GM11168 (cell line): Measurements from ENCODE around the gene RPL35A.
"Not testable (repeated sequence)": the region's sequence is repeated elsewhere in the genome, so short reads cannot be mapped to it uniquely, and the experiment has no call there.

Experiments used
- in situ Hi-C: fragments of 300-500 bp; cut with MboI; formaldehyde crosslinking; loops from one replicate; pipeline ENCODE4 v1.12.0; 2022; ENCODE audit warnings: low sequenced_read_pairs; ENCODE audit not compliant: unreplicated experiment

RPL35A gene

GRCh38 chr3:197950677-197951061 lies 679 bp downstream of the RPL35A start:
- in situ Hi-C loops, result no loop called here

- in situ Hi-C loops, result no loop called here
Observed at GRCh38 chr3:197951392-197951990, 1.5 kb downstream of the RPL35A start.

GRCh38 chr3:197952440-197952839 lies 2.5 kb downstream of the RPL35A start:
- in situ Hi-C loops, result no loop called here

- in situ Hi-C loops, result no loop called here
Observed at GRCh38 chr3:197953325-197953724, 3.3 kb downstream of the RPL35A start.

GRCh38 chr3:197953881-197954280 lies 3.9 kb downstream of the RPL35A start:
- in situ Hi-C loops, result no loop called here

- in situ Hi-C loops, result no loop called here
Observed at GRCh38 chr3:197955892-197956477, 6.0 kb downstream of the RPL35A start.

GRCh38 chr3:197956626-197956988 lies 6.6 kb downstream of the RPL35A start:
- in situ Hi-C loops, result no loop called here

- in situ Hi-C loops, result no loop called here
Observed at GRCh38 chr3:197957790-197958133, 7.8 kb downstream of the RPL35A start.

GRCh38 chr3:197958346-197958745 lies 8.4 kb downstream of the RPL35A start:
- in situ Hi-C loops, result no loop called here

- in situ Hi-C loops, result not testable (repeated sequence)
Observed at GRCh38 chr3:197958848-197959247, 8.9 kb downstream of the RPL35A start.

GRCh38 chr3:197959500-197959890 lies 9.5 kb downstream of the RPL35A start:
- in situ Hi-C loops, result no loop called here

GRCh38 chr3:197959891-197960693 lies 10.1 kb downstream of the RPL35A start, which contains the start of gene LMLN:
LMLN (plus strand) TSS chr3:197960217; CDS start chr3:197960246, 29 bp downstream.
- in situ Hi-C loops, result no loop called here

- in situ Hi-C loops, result no loop called here
Observed at GRCh38 chr3:197960694-197961581, 10.9 kb downstream of the RPL35A start.

GRCh38 chr3:197961582-197961945 lies 11.6 kb downstream of the RPL35A start:
- in situ Hi-C loops, result no loop called here

GRCh38 chr3:197963019-197963637 lies 13.1 kb downstream of the RPL35A start:
- in situ Hi-C loops, result no loop called here

GRCh38 chr3:197967337-197967989 lies 17.5 kb downstream of the RPL35A start:
- in situ Hi-C loops, result not testable (repeated sequence)

GRCh38 chr3:197970588-197970987 lies 20.6 kb downstream of the RPL35A start:
- in situ Hi-C loops, result no loop called here

GRCh38 chr3:197974016-197974415 lies 24.0 kb downstream of the RPL35A start:
- in situ Hi-C loops, result no loop called here

GRCh38 chr3:197975311-197975710 lies 25.3 kb downstream of the RPL35A start:
- in situ Hi-C loops, result no loop called here

GRCh38 chr3:197983076-197983475 lies 33.1 kb downstream of the RPL35A start:
- in situ Hi-C loops, result no loop called here
